SH-SY5Y (cell line): ENCODE data around the gene CCDC116.

Experiments used
- GATA2 ChIP-seq: IDR thresholded peaks from 2 replicates; pipeline ENCODE4 v1.6.1; 2011; ENCODE audit warnings: mild to moderate bottlenecking, low read depth, low read length
- GATA3 ChIP-seq: IDR thresholded peaks from 2 replicates; pipeline ENCODE4 v1.6.1; 2011; ENCODE audit warnings: low read depth, mild to moderate bottlenecking, low read length, moderate library complexity

CCDC116 gene

DNA sequence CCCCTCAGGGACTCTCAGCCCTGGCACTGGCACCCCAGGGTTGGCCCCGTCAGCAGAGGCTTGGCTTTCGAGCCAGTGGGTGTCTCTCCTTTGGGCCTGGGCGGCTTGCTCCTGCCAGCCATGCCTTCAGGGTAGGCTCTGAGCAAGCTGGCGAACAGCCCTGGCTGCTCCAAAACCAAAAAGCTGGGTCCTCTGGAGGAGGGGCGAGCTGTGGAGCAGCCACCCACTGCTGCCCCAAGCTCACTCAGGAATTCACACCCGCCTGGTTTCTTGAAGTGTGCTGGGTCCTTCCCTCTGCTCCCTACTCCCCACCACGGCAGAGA is 9.0 kb upstream of the CCDC116 start:
- TF ChIP-seq GATA2 = no peak
- no peak for TF ChIP-seq GATA3

DNA sequence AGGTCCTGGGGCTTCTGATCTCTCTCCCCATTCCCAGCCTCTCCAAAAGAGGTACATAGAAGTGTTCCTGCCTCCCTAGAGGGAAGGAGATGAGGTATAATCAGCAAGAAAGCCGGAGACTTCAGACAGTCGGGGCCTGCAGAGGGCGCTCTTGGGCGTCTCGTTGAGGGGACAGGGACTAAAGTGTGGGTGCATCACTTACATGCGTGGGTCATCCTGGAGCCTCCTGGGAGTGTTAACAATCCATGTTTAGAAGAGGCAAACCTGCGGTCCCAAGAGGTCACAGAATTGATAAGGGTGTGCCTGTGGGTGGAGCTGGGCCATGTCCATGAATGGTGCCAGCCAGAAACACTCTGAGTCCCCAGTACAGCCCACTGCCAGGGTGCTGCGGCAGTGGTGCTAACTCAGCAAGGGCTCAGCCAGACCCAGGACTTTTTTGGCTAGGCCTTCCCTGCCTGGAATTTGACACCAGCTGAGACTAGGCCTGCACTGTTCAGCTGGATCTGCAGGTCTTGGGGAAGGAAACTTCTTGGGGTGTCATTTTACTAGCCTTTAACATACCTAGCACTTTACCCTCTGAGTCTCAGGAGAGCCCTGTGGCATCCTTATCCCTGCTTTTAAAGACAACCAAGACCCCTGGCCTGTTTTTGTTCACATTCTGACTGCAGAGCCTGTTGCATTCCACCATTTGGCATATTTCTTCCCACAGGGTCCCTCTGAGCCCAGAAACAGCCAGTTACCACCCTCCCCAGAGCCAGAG is 8.3 kb upstream of the CCDC116 start:
- TF ChIP-seq GATA2 (no peak), GATA3 (no peak)

DNA sequence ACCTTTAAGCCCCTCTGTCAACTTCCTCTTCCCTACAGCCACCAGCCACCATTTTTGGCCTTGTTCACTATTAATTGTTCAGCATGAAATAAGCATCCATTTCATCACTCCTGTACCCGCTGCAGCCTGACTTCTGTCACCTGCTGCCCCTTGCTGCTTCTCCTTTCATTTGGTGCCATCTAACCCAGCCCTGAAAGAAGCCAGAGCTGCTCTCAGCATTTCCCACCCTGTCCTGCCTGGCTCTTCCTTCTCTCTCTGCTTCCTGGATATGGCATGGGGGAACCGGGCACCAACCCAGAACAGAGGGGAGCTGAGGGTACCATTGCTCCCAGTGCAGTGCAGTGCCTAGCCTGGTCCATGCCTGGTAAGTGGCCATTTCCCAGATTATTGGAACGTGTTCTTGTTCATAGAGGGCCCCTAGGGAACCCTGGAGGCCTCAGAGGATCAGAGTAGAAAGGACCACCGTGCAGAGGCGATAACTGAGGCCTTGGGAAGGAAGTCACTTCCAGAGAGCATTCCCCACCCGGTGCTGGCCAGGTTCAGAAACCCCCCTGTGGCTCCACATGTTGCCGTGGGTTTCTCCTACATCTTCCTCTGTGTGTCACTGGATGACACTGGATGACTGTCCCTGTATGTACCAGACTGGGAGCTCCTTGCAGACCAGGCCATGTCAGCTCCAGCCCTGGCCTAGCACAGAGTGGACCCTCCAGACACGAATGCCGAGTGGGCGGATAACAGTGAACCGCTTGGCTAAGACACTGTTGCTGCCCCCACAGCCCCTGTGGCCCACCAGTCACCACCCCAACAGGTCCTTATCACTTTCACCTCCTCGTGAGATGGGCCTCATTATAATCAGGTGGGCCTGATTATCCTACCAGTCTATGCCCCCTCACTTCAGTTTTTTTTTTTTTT is 7.4 kb upstream of the CCDC116 start:
- TF ChIP-seq GATA3 (no peak), GATA2 (no peak)

DNA sequence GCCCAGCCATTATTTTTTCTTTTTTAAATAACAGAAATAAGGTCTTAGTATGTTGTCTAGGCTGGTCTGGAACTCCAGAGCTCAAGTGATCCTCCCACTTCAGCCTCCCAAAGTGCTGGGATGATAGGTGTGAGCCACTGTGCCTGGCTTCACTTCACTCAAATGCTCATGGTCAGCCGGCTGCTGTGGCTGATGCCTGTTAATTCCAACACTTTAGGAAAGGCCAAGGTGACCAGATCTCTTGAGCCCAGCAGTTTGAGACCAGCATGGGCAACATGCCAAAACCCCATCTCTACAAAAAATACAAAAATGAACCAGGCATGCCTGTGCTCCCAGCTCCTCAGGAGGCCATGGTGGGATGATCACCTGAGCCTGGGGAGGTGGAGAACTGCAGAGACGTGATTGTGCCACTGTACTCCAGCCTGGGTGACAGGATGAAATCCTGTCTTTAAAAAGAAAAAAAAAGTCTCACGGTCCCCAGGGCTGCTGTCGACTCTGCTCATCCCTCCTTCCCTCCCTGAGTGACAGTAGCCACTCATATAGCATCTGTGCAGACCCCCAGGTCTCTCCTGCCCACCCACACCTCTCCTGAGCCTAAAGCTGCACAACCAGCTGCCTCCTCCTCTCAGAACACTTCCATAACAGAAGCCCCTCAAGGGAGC is 6.4 kb upstream of the CCDC116 start:
- TF ChIP-seq GATA3 = no peak

DNA sequence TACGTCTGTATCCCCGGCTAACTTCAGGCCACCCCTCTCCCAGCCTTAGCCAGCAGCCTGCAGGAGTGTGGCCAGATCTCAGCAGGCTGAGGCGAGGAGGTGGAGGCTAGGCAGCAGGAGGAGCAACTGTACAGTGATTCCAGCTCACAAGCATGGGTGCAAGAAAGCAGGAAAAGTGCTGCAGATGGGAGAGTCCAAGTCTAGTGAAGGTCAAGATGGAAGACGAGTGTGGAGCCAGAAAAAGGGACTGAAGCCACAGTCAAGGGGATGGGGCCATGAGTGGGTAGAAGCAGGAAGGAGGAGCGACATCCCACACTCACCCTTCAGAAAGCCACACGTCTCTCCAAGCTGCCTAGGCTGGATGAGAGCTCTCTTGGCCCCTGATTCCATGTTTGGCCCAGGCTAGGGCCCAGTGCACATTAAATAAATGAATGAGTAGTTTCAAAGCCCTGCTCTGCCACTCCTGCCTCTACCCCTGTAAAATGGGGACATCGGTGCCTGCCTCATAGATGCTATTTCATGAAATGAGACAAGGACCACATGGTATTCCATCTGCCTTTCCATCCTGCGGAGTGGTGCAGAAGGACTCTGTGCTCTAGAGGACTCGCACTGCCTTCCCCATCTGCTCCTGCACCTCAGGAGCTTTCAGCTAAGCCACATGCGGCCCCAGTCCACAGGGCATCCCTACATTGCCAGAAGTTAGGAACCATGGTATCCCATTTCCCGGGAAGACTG is 5.7 kb upstream of the CCDC116 start:
- TF ChIP-seq GATA2 (no peak), GATA3 (no peak)

DNA sequence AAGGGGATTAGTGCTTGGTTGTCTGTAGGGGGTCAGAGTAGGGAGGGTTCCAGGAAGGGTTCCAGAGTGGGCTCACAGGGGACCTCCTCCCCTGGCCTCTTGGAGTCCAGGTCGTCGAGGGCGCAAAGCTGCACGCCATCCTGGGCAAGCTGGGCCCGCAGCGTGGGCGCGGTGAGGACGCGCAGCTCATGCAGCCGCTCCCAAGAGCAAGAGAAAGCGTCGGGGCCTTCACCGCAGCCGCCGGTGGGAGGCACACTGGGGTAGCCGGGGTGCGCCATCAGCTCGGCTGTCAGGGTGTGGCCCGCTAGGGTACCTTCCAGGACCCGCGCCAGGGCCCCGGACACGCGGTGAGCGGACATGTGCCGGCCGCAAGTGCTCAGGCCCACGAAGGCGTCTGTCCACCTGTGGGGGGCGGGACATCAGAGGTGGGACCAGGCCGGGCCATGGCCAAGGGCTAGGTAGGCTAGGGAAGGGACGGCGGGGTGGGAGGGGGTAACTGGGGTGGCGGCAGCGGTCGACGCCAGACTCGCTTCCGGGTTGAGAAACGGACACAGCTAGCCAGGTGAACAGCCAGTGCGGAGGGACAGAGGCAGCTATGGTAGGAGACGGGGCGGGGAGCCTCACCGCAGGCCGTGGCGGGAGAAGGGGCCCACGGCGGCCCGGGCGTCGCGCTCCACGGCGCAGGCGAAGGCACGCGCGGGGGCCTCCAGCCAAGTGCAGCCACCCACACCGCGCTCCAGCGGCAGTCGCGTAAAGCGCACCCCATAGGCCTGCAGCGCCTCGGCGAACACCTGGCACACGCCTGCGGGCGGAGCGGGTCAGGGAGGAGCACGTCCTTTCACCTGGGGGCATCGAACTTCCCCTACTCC is 3.9 kb upstream of the CCDC116 start:
- TF ChIP-seq GATA3 = no peak
- no peak for TF ChIP-seq GATA2

DNA sequence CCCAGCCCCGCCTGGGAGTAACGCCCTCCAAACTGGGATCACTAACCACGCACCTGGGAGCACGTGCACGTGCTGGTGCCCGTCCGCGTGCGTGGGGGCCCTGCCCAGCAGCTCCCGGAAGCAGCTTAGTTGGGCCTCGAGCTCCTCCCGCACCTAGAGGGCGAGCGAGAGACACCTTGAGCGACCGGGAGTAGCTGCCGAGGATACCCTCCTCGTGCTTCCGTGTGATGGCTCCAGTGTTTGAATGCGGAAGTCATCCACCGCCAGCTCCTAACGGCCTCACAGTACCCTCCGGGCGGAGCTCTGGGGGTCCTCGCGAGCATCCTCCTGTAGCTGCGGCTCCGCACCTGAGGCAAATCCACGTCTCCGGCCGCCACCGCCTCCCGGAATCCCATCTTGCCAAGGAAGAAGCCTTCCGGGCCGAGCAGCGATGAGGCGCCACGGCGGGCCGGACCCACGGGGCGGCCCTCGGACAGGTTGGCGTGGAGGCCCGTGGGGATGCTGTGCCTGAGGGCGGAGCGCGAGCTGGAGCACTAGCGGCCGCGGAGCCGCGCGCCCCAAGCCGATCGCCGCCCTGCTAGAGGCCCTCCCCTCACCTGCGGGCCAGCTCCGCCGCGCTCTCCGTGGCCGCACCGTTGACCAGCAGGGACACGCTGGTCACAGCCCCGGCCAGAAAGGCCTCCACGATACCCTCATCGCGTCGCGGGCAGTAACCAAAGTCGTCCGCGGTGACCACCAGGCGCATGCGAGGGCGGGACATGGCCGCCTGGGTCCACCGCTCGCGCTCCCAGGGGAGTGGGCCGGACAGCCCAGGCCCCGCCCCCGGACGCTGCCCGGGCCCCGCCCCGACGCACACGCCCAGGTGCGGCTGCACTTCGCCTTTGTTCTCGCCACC is 3.1 kb upstream of the CCDC116 start, which contains the start of gene YDJC:
Gene YDJC, minus strand, starts transcription at position 768 of the 895 bp plus-strand sequence. Its CDS starts 8 bp downstream, at position 760.
- no peak for TF ChIP-seq GATA2
- TF ChIP-seq GATA3 = no peak

DNA sequence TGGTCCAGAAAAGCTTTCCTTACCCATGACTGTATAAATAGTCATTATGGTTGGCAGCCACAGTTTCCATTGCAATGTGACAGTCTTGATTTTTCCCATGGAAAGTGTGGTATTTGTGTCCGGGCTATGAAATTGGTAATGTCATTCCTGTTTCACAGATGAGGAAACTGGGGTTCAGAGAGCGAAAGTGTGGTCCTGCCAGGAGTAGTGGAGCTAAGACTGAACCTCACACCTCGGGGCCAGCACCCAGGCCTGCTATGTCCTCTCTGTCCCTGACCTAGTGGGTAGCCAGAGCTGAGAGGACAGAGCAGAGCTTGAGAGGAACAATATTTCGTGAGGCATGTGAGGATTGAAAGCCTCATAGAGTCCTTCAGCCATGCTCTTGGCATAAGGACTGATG is 1.5 kb upstream of the CCDC116 start:
- TF ChIP-seq GATA3 (no peak), GATA2 (no peak)

DNA sequence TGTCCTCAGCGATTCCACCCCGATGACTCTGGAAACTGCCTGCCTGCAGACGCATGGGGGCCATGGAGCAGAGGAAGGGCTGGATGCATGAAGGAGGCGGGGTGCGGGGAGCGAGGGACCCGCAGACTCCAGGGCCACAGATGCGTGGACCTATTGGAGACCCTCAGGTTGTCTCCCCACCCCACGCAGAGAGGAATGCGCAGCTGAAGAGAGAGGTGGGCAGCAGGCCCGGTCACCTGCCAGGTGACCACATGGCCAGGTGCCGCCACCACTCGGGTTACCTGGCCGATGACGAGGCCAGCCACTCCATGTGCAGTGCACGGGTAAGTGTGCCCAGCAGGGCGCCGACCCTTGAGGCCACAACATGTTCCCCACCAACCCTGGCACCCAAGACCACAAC is 371 bp downstream of the CCDC116 start:
- no peak for TF ChIP-seq GATA2
- TF ChIP-seq GATA3 = no peak

DNA sequence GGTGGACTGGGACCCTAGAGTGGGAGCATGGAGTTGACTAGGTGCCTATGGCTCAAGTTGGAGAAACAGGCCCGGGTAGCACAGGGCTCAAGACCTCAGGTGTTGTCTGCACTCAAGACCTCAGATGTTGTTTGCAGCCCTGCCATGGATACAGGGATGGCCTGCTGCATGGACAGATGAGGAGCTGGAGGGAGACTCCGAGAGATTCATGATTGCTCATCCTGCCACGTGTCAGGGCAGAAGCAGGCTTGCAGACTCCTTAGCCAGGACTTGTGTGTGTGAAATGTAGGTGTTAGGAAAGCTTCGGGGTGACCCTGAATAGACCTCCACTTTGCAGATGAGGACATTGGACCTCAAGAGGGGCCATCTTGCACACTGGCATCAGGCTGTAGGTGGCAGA is 921 bp downstream of the CCDC116 start:
- TF ChIP-seq GATA2 (no peak), GATA3 (no peak)

DNA sequence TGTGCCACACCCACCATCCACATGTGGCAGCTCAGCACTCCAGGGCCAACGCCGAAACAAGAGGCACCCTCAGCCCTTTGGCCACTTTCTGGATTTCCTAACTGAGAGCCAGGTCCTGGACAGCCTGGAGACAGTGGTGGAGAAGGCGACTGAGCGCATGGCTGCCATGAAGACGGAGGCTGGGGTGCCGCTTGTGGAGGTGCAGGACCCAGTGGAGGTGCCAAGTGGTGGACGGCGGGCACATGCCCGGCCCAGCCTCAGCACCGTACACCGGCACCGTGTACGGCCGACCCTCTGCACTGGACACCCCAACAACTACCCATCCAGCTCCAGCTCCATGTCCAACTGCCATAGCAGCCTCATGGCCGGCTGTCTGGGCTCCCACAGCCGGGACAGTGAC is 1.5 kb downstream of the CCDC116 start:
- TF ChIP-seq GATA3 (no peak), GATA2 (no peak)

DNA sequence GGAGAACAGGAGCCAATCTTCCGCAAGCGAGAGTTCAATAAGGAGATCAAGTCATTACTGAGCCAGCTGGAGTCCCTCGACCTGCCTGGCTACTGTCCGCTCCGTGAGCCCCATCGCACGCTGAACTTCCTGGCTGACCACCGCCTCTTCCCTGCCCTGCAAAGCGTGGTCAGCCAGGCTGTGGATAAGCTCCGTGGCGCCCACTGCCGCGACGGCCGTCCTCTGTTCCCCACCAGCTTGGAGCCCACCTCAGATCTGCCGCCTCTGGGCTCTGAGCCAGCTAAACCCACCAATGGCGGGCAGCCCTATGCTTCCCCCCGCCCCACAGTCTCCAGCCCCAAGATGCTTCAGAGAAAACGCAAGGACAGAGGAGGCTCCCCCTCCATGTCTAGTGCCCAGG is 2.3 kb downstream of the CCDC116 start:
- TF ChIP-seq GATA2 = no peak
- no peak for TF ChIP-seq GATA3
